Peyer's patch (tissue), 4 donors: ENCODE results near the gene LENG1. TPM values are rescaled to one million over a fixed set of nuclear protein-coding genes. Genes with fewer than 3 reads are reported as not detected.
"Not testable (repeated sequence)": the region's sequence is repeated elsewhere in the genome, so short reads cannot be mapped to it uniquely, and the experiment has no call there.

Experiments used
- DNase-seq, 3 donors: peaks; one replicate each; pipeline ENCODE4 v3.0.0-alpha.2; 2017 to 2019
- H3K27ac ChIP-seq, 4 donors: fragments of 200-600 bp; sonication (generic); one replicate each; pipeline ENCODE4 v1.5.1; 2016 to 2019
- H3K27me3 ChIP-seq, 2 donors: fragments of 200-600 bp; sonication (generic); one replicate each; pipeline ENCODE4 v1.5.1; 2019
- H3K36me3 ChIP-seq, 3 donors: fragments of 200-600 bp; sonication (generic); one replicate each; pipeline ENCODE4 v1.5.1; 2016 to 2019
- H3K4me1 ChIP-seq, 4 donors: fragments of 200-600 bp; sonication (generic); one replicate each; pipeline ENCODE4 v1.5.1; 2016 to 2019
- H3K4me3 ChIP-seq, 4 donors: fragments of 200-600 bp; sonication (generic); 1 replicate in 3 of 4; 2 replicates in 1 of 4; pipeline ENCODE4 v1.5.1; 2016 to 2019; ENCODE audit warnings: mild to moderate bottlenecking in 1 of 4
- H3K9me3 ChIP-seq, 4 donors: fragments of 200-600 bp; sonication (generic); one replicate each; pipeline ENCODE4 v1.5.1; 2016 to 2019; ENCODE audit warnings: mild to moderate bottlenecking in 1 of 4
- CTCF ChIP-seq, 6 experiments: fragments of 450-650 bp in 4 of 6; fragments of 200-600 bp in 2 of 6; sonication (generic) in 1 of 6; IDR thresholded peaks; one replicate each; pipeline ENCODE4 v1.5.1; 2017 to 2019; ENCODE audit warnings: antibody characterized with exemption in 6 of 6, mild to moderate bottlenecking in 3 of 6, moderate library complexity in 1 of 6
- POLR2A ChIP-seq, 2 donors: fragments of 450-650 bp; IDR thresholded peaks; one replicate each; pipeline ENCODE4 v1.5.1; 2017; ENCODE audit warnings: antibody characterized with exemption in 2 of 2, mild to moderate bottlenecking in 2 of 2, moderate library complexity in 2 of 2
- total RNA-seq, 4 donors: library from RNA; depleted of rRNA; stranded (reverse); fragments of >200 nt; gene quantifications; one replicate each; pipeline ENCODE4 v1.1.0, GENCODE V29; 2016

The LENG1 gene
- total RNA-seq, 4 donors from 2014 or later: 2.9 to 28.9 (median 6.8) TPM

- H3K4me3 ChIP-seq: peak overlapping the region; percentile 77 to 93 (median 88)
- H3K4me1 ChIP-seq: peaks cover 0 to 31% (median 14%) of the 10 kb centered on the region in 4 donors
- no peaks in the 10 kb centered on the region for H3K27me3 ChIP-seq
- peak overlapping the region; percentile 98 to 100 (median 99) for H3K27ac ChIP-seq
- peaks cover 0 to 14% (median 0%) of the 10 kb centered on the region in 3 donors for H3K36me3 ChIP-seq
- DNase-seq: peak in 1 of 3 donors; percentile 71
- no peak for TF ChIP-seq CTCF (IDR thresholded peaks at IDR 0.05)
- no peak for TF ChIP-seq POLR2A (IDR thresholded peaks at IDR 0.05)
- H3K9me3 ChIP-seq: no peaks in the 10 kb centered on the region
These were observed 28.8 kb upstream of the LENG1 start for GRCh38 chr19:54188215-54188871.

GRCh38 chr19:54186934-54187381 is 27.4 kb upstream of the LENG1 start:
- peak in 2 of 3 donors; percentile 92 to 94 for DNase-seq
- Histone ChIP-seq H3K27me3 (no peaks in the 10 kb centered on the region), H3K27ac (peak overlapping the region in 3 of 4 donors; percentile 99 to 100 (median 99)), H3K4me3 (peak overlapping the region in 2 of 4 donors; percentile 28 to 87), H3K9me3 (no peaks in the 10 kb centered on the region), H3K36me3 (peaks cover 0 to 20% (median 0%) of the 10 kb centered on the region in 3 donors), H3K4me1 (peaks cover 0 to 19% (median 10%) of the 10 kb centered on the region in 4 donors)
- TF ChIP-seq CTCF (IDR thresholded peaks at IDR 0.05) (no peak), POLR2A (IDR thresholded peaks at IDR 0.05) (peak; percentile 89 to 98)

GRCh38 chr19:54186351-54186750 is 26.8 kb upstream of the LENG1 start:
- Histone ChIP-seq H3K27me3 (no peaks in the 10 kb centered on the region), H3K27ac (peak overlapping the region in 3 of 4 donors; percentile 99 to 100 (median 99)), H3K4me1 (peaks cover 0 to 16% (median 4%) of the 10 kb centered on the region in 4 donors), H3K9me3 (no peaks in the 10 kb centered on the region), H3K36me3 (peaks cover 0 to 20% (median 0%) of the 10 kb centered on the region in 3 donors), H3K4me3 (peak overlapping the region in 1 of 4 donors; percentile 87)
- DNase-seq: no peak
- TF ChIP-seq POLR2A (IDR thresholded peaks at IDR 0.05) (no peak), CTCF (IDR thresholded peaks at IDR 0.05) (no peak)

- Histone ChIP-seq H3K36me3 (peaks cover 0 to 36% (median 0%) of the 10 kb centered on the region in 3 donors), H3K4me3 (no peak overlapping the region), H3K9me3 (no peaks in the 10 kb centered on the region), H3K4me1 (peaks cover 0 to 10% (median 2%) of the 10 kb centered on the region in 4 donors), H3K27me3 (no peaks in the 10 kb centered on the region), H3K27ac (no peak overlapping the region)
- DNase-seq: no peak
- TF ChIP-seq CTCF (IDR thresholded peaks at IDR 0.05) (no peak), POLR2A (IDR thresholded peaks at IDR 0.05) (no peak)
These were observed 23.9 kb upstream of the LENG1 start for GRCh38 chr19:54183431-54183830.

- not testable (repeated sequence) for H3K27me3 ChIP-seq
These were observed 22.4 kb upstream of the LENG1 start for GRCh38 chr19:54181894-54182293.

GRCh38 chr19:54180691-54181091 is 21.2 kb upstream of the LENG1 start:
- H3K4me1 ChIP-seq: no peaks in the 10 kb centered on the region
- peaks cover 0 to 60% (median 0%) of the 10 kb centered on the region in 3 donors for H3K36me3 ChIP-seq
- no peak overlapping the region for H3K4me3 ChIP-seq
- no peak for TF ChIP-seq POLR2A (IDR thresholded peaks at IDR 0.05)
- TF ChIP-seq CTCF (IDR thresholded peaks at IDR 0.05): no peak
- no peak for DNase-seq
- H3K27ac ChIP-seq: no peak overlapping the region
- no peaks in the 10 kb centered on the region for H3K9me3 ChIP-seq
- no peaks in the 10 kb centered on the region for H3K27me3 ChIP-seq

More at GRCh38 chr19:54181894-54182293, 22.4 kb upstream of the LENG1 start:
- H3K9me3 ChIP-seq, H3K4me1 ChIP-seq, H3K4me3 ChIP-seq, DNase-seq, H3K27ac ChIP-seq: not testable (repeated sequence)
- H3K36me3 ChIP-seq: peaks cover 0 to 49% (median 0%) of the 10 kb centered on the region in 3 donors
